HepG2 (cell line): Measurements from ENCODE around the gene ZFPM1. TPM values are rescaled to one million over a fixed set of nuclear protein-coding genes. Genes with fewer than 3 reads are reported as not detected.

Experiments
- ARHGAP35 ChIP-seq: sonication (generic); formaldehyde crosslinking; IDR thresholded peaks from 2 replicates; pipeline ENCODE4 v1.9.0; 2022; ENCODE audit warnings: mild to moderate bottlenecking, inconsistent platforms, moderate library complexity, missing genetic modification reagents, borderline replicate concordance
- CREB1 ChIP-seq, 2 experiments: fragments of 450-650 bp in 1 of 2; IDR thresholded peaks; 2 replicates each; pipeline ENCODE4 v1.6.1; 2016 to 2017; ENCODE audit warnings: control low read depth in 1 of 2, mild to moderate bottlenecking in 1 of 2, missing compliant biosample characterization in 1 of 2, missing genetic modification characterization in 1 of 2
- HIVEP1 ChIP-seq: sonication (generic); formaldehyde crosslinking; IDR thresholded peaks from 2 replicates; pipeline ENCODE4 v1.4.0; 2020; ENCODE audit warnings: mild to moderate bottlenecking, missing genetic modification reagents
- KAT7 ChIP-seq: IDR thresholded peaks from 2 replicates; pipeline ENCODE4 v1.6.1; 2018; ENCODE audit warnings: borderline replicate concordance, missing compliant biosample characterization
- MTF2 ChIP-seq: sonication (generic); formaldehyde crosslinking; IDR thresholded peaks from 2 replicates; pipeline ENCODE4 v1.5.0; 2020; ENCODE audit warnings: missing genetic modification reagents, borderline replicate concordance
- TRIM24 ChIP-seq: sonication (generic); formaldehyde crosslinking; IDR thresholded peaks from 2 replicates; pipeline ENCODE4 v1.8.0; 2022; ENCODE audit warnings: mild to moderate bottlenecking, missing genetic modification reagents
- U2AF1 ChIP-seq: fragments of 200-400 bp; formaldehyde crosslinking; optimal IDR thresholded peaks from 2 replicates; pipeline ENCODE3; 2017; ENCODE audit warnings: mild to moderate bottlenecking, low read depth, low read length
- ZNF256 ChIP-seq: sonication (generic); formaldehyde crosslinking; conservative IDR thresholded peaks from 2 replicates; pipeline ENCODE4 v1.4.0; 2020; ENCODE audit warnings: missing genetic modification reagents
- ZNF263 ChIP-seq: sonication (generic); formaldehyde crosslinking; IDR thresholded peaks from 2 replicates; pipeline ENCODE4 v1.4.0; 2020; ENCODE audit warnings: missing genetic modification reagents
- ZNF549 ChIP-seq: sonication (generic); formaldehyde crosslinking; IDR thresholded peaks from 2 replicates; pipeline ENCODE4 v1.5.0; 2020; ENCODE audit warnings: missing genetic modification reagents
- ZNF703 ChIP-seq: sonication (generic); formaldehyde crosslinking; IDR thresholded peaks from 2 replicates; pipeline ENCODE4 v1.5.1; 2020; ENCODE audit warnings: missing genetic modification reagents, mild to moderate bottlenecking, moderate library complexity, borderline replicate concordance
- ZNF724P ChIP-seq: sonication (generic); formaldehyde crosslinking; IDR thresholded peaks from 2 replicates; pipeline ENCODE4 v1.8.0; 2022; ENCODE audit warnings: missing genetic modification reagents, borderline replicate concordance
- polyA plus RNA-seq, 8 experiments: library from polyadenylated mRNA; depleted of rRNA in 3 of 8; stranded (reverse) in 7 of 8; unstranded in 1 of 8; fragments of >200 nt; fragmentation: Illumina TruSeq in 4 of 8; extraction: Trizol in 4 of 8; gene quantifications; 2 replicates each; pipeline versions ENCODE4 v1.2.1 to v1.2.3, GENCODE V29; 2011 to 2016; ENCODE audit warnings: low read depth in 4 of 8, missing spikeins in 1 of 8, mixed read lengths in 1 of 8; ENCODE audit not compliant: insufficient read depth in 1 of 8
- total RNA-seq, 5 experiments: library from RNA; depleted of rRNA; stranded (reverse); fragments of >200 nt; fragmentation: Illumina TruSeq; extraction: Trizol; gene quantifications; 2 replicates each; pipeline ENCODE4 v1.2.3, GENCODE V29; 2016; ENCODE audit warnings: low read depth in 1 of 5
- TF ChIP-seq, protein P1 (sequence below): sonication (generic); formaldehyde crosslinking; IDR thresholded peaks from 2 replicates; pipeline ENCODE4 v1.4.0; 2020; ENCODE audit warnings: missing genetic modification reagents
- TF ChIP-seq, protein P2 (sequence below): sonication (generic); formaldehyde crosslinking; IDR thresholded peaks from 2 replicates; pipeline ENCODE4 v1.5.0; 2020; ENCODE audit warnings: mild to moderate bottlenecking, missing genetic modification reagents
- TF ChIP-seq, protein P3 (sequence below), 2 experiments: IDR thresholded peaks; 2 replicates each; pipeline ENCODE4 v1.6.1; 2011 to 2012; ENCODE audit warnings: low read length in 2 of 2, borderline replicate concordance in 1 of 2, low read depth in 1 of 2, mild to moderate bottlenecking in 1 of 2, moderate library complexity in 1 of 2
- TF ChIP-seq, protein P4 (sequence below): fragments of 450-650 bp; IDR thresholded peaks from 2 replicates; pipeline ENCODE4 v1.6.1; 2017; ENCODE audit warnings: mild to moderate bottlenecking

The ZFPM1 gene
- total and polyA plus RNA-seq, 2 of the 13 experiments (the other 11 are each of a cell fraction or from before 2014, with no cell fraction given), result 1.3 to 3.8 TPM

DNA sequence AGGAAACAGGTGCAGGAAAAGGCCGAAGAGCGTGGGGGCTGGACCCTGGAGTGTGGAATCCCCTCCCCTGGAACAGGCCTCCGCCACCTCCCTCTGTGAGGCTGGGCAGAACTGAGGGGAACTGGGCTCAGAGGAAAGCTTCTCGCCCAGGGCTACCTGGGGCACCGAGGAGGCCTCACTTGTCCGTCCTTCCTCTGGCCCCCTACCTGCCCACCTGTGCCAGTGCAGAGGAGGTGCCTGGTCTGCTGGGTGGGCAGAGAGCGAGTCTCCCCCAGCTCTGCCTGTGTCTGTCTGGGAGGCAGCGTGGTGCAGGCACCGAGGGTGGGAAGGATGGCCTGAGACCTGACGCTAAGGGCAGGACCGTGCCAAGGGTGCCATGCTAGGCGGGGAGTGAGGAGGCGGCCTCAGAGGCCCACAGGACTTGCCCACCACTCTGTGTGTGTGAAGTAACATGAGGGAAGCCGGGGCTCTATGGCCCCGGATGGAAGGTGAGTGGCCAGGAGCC, 42.2 kb downstream of the ZFPM1 start (continued):
- no peak for TF ChIP-seq CREB1 (IDR thresholded peaks at IDR 0.05)
- no peak for TF ChIP-seq CREB1 (CRISPR knock-in tag; IDR thresholded peaks at IDR 0.05)
- TF ChIP-seq, protein P1, sequence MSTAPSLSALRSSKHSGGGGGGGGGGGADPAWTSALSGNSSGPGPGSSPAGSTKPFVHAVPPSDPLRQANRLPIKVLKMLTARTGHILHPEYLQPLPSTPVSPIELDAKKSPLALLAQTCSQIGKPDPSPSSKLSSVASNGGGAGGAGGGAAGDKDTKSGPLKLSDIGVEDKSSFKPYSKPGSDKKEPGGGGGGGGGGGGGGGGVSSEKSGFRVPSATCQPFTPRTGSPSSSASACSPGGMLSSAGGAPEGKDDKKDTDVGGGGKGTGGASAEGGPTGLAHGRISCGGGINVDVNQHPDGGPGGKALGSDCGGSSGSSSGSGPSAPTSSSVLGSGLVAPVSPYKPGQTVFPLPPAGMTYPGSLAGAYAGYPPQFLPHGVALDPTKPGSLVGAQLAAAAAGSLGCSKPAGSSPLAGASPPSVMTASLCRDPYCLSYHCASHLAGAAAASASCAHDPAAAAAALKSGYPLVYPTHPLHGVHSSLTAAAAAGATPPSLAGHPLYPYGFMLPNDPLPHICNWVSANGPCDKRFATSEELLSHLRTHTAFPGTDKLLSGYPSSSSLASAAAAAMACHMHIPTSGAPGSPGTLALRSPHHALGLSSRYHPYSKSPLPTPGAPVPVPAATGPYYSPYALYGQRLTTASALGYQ (CRISPR knock-in tag), result no peak
- TF ChIP-seq ZNF549 (CRISPR knock-in tag), result no peak
- TF ChIP-seq ZNF703, result no peak
- TF ChIP-seq, protein P2, sequence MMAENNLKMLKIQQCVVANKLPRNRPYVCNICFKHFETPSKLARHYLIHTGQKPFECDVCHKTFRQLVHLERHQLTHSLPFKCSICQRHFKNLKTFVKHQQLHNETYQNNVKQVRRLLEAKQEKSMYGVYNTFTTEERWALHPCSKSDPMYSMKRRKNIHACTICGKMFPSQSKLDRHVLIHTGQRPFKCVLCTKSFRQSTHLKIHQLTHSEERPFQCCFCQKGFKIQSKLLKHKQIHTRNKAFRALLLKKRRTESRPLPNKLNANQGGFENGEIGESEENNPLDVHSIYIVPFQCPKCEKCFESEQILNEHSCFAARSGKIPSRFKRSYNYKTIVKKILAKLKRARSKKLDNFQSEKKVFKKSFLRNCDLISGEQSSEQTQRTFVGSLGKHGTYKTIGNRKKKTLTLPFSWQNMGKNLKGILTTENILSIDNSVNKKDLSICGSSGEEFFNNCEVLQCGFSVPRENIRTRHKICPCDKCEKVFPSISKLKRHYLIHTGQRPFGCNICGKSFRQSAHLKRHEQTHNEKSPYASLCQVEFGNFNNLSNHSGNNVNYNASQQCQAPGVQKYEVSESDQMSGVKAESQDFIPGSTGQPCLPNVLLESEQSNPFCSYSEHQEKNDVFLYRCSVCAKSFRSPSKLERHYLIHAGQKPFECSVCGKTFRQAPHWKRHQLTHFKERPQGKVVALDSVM, result no peak
- no peak for TF ChIP-seq TRIM24 (CRISPR knock-in tag)
- TF ChIP-seq ZNF256, result no peak
- no peak for TF ChIP-seq ZNF724P
- TF ChIP-seq U2AF1, result no peak
- no peak for TF ChIP-seq ZNF263 (CRISPR knock-in tag)
- TF ChIP-seq KAT7 (CRISPR knock-in tag), result no peak
- TF ChIP-seq HIVEP1 (CRISPR knock-in tag), result no peak
- 0 out of 2 replicates have a peak, but pooled peaks have one; percentile 49 for TF ChIP-seq ARHGAP35 (CRISPR knock-in tag)
- TF ChIP-seq, protein P3, sequence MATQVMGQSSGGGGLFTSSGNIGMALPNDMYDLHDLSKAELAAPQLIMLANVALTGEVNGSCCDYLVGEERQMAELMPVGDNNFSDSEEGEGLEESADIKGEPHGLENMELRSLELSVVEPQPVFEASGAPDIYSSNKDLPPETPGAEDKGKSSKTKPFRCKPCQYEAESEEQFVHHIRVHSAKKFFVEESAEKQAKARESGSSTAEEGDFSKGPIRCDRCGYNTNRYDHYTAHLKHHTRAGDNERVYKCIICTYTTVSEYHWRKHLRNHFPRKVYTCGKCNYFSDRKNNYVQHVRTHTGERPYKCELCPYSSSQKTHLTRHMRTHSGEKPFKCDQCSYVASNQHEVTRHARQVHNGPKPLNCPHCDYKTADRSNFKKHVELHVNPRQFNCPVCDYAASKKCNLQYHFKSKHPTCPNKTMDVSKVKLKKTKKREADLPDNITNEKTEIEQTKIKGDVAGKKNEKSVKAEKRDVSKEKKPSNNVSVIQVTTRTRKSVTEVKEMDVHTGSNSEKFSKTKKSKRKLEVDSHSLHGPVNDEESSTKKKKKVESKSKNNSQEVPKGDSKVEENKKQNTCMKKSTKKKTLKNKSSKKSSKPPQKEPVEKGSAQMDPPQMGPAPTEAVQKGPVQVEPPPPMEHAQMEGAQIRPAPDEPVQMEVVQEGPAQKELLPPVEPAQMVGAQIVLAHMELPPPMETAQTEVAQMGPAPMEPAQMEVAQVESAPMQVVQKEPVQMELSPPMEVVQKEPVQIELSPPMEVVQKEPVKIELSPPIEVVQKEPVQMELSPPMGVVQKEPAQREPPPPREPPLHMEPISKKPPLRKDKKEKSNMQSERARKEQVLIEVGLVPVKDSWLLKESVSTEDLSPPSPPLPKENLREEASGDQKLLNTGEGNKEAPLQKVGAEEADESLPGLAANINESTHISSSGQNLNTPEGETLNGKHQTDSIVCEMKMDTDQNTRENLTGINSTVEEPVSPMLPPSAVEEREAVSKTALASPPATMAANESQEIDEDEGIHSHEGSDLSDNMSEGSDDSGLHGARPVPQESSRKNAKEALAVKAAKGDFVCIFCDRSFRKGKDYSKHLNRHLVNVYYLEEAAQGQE (IDR thresholded peaks at IDR 0.05; ENCODE audit: borderline replicate concordance in 1 of 2, low read depth in 1 of 2, low read length in 2 of 2), result no peak
- TF ChIP-seq, protein P4, sequence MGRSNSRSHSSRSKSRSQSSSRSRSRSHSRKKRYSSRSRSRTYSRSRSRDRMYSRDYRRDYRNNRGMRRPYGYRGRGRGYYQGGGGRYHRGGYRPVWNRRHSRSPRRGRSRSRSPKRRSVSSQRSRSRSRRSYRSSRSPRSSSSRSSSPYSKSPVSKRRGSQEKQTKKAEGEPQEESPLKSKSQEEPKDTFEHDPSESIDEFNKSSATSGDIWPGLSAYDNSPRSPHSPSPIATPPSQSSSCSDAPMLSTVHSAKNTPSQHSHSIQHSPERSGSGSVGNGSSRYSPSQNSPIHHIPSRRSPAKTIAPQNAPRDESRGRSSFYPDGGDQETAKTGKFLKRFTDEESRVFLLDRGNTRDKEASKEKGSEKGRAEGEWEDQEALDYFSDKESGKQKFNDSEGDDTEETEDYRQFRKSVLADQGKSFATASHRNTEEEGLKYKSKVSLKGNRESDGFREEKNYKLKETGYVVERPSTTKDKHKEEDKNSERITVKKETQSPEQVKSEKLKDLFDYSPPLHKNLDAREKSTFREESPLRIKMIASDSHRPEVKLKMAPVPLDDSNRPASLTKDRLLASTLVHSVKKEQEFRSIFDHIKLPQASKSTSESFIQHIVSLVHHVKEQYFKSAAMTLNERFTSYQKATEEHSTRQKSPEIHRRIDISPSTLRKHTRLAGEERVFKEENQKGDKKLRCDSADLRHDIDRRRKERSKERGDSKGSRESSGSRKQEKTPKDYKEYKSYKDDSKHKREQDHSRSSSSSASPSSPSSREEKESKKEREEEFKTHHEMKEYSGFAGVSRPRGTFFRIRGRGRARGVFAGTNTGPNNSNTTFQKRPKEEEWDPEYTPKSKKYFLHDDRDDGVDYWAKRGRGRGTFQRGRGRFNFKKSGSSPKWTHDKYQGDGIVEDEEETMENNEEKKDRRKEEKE, result no peak
- no peak for TF ChIP-seq MTF2 (CRISPR knock-in tag)
